CD4-positive, alpha-beta T cell treated with Interleukin-15 for 1 hour (primary cell): ENCODE results near the gene GOLGA6L26.
A peak's percentile ranks its signal among the peaks of the same experiment; 100 is the strongest.
"Not testable (repeated sequence)": the region's sequence is repeated elsewhere in the genome, so short reads cannot be mapped to it uniquely, and the experiment has no call there.

ENCODE experiments used
- DNase-seq: peaks from one replicate; pipeline ENCODE4 v3.0.0-alpha.2; 2020

GOLGA6L26 gene, protein sequence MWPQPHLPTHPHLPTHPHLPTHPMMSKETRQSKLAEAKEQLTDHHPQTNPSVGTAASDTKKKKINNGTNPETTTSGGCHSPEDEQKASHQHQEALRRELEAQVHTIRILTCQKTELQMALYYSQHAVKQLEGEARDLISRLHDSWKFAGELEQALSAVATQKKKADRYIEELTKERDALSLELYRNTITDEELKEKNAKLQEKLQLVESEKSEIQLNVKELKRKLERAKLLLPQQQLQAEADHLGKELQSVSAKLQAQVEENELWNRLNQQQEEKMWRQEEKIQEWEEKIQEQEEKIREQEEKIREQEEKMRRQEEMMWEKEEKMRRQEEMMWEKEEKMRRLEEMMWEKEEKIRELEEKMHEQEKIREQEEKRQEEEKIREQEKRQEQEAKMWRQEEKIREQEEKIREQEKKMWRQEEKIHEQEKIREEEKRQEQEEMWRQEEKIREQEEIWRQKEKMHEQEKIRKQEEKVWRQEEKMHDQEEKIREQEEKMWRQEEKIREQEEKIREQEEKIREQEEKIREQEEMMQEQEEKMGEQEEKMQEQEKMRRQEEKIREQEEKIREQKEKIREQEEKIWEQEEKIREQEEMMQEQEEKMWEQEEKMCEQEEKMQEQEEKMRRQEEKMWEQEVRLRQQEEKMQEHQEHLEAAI

DNA sequence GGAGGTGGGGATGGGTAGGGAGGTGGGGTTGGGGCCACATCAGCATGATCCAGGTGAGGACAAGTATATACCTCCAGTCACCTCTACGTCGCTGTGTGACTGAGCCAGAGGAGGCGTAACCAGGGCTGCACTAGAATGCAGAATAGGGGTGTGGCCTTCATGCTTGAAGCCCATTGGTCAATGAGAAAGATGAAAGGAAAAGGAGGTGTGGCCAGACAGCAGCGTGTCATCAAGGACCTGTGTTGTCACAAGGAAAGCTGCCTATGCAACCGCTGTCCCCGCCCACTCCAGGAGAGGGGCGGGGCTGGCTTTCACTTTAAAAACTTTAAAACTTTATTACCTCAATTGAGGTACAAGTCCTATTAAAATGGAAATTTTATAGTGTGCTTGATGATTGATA, at the start of gene GOLGA6L26:
Gene GOLGA6L26 (minus strand): TSS at position 101 of the 400 bp plus-strand sequence. CDS start 61 bp downstream, at position 40.
- DNase-seq: not testable (repeated sequence)

DNA sequence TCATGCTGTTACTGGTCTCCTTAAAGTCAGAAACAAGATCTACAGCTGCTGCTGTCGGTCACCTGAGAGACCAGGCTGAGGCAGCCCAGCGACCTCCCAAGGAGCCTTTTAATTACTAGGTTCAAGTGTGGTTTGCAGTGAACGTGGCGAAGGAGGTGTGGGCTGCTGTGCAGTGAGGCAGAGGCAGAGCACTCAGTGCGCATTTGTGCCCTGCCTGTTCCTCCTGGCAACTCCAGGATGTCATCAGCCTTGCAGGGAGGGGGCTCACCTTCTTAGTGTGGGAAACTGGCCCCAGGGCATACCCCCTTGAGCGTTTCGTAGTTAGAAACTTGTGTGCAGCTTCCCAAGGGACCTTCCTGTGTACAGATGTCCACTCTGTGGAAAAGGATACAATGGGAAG, 47.2 kb upstream of the GOLGA6L26 start:
- not testable (repeated sequence) for DNase-seq

DNA sequence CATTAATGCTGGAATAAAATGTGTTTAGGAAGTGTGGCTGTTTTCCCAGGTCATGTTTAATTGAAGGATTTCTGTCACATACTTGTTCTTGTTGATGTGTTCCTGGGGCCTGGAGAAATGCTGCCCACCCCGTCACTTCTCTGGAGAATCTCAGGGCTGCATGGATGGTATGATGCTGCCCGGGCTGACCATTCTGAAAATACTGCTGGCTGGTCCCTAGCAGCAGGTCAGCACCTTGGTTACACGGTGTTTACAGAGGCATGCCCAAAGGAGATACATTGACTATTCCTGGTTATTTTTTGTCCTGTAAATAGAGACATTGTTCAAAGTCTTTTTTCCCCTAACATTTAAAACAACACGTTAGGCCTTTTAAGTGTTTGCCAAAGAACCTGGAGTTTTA, 46.7 kb upstream of the GOLGA6L26 start:
- not testable (repeated sequence) for DNase-seq

DNA sequence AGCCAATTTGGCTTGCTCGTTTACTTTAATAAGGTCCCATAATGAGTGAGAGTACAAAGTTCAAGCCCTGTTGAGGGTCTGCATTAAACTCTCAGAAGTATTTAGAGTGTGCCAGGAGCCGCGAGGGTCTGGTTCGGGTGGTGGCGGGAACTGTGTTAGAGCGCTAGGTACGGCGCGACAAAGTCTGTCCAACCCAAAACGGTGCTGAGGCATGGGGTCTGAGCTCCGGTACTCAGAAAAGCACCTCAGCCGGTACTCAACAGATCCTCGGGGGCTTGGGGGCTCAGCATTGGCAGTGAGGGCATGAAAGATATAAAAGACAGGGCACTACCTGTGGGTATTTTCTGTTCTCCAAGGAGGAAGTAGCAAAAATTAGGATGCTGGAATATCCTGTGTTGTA, 45.0 kb upstream of the GOLGA6L26 start:
- DNase-seq: not testable (repeated sequence)

DNA sequence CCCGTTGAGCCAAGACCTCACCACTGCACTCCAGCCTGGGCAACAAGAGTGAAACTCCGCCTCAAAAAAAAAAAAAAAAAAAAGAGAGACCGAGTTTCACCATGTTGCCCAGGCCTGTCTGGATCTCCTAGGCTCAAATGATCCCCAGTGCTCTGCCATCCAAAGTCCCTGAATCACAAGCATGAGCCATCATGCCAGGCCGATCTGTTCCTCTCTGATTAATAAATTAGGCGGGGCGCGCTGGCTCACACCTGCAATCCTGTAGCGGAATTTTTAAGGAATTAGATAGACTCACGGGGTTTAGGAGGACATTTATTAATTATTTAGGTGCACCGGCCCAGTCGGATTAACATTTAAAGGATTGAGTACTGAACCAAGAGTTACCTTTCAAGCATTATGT, 40.2 kb upstream of the GOLGA6L26 start:
- not testable (repeated sequence) for DNase-seq

DNA sequence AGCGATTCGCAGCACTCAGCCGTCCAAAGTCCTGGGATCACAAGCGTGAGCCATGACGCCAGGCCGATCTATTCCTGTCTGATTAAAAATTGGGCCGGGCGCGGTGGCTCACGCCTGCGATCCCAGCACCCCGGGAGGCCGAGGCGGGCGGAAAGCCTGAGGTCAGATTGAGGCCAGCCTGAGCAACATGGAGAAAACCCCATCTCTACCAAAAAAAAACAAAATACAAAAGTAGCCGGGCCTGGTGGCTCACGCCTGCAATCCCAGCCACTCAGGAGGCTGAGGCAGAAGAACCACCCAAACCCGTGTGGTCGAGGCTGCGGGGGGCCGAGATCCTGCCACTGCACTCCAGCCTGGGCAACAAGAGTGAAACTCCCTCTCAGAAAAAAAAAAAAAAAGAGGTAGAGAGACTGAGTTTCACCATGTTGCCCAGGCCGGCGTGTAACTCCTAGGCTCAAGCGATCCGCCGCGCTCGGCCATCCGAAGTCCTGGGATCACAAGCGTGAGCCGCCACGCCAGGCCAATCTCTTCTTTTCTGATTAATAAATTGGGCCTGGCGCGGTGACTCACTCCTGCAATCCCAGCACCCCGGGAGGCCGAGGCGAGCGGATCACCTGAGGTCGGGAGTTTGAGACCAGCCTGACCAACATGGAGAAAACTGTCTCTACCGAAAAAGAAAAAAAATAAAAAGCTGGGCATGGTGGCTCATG, 39.0 kb upstream of the GOLGA6L26 start:
- DNase-seq: not testable (repeated sequence)

DNA sequence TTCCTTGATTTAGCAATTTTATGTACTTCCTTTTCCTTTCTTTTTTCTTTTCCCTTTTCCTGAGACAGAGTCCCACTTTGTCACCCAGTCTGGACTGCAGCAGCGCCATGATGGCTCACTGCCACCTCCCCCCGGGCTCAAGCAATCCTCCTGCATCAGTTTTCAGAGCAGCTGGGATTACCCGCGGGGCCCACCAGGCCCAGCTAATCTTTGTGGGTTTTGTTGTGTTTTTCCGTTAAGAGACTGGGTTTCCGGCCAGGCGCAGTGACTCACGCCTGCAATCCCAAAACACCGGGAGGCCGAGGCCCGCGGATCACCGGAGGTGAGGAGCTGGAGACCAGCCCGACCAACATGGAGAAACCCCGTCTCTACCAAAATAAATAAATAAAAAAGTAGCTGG, 38.3 kb upstream of the GOLGA6L26 start:
- no peak for DNase-seq

DNA sequence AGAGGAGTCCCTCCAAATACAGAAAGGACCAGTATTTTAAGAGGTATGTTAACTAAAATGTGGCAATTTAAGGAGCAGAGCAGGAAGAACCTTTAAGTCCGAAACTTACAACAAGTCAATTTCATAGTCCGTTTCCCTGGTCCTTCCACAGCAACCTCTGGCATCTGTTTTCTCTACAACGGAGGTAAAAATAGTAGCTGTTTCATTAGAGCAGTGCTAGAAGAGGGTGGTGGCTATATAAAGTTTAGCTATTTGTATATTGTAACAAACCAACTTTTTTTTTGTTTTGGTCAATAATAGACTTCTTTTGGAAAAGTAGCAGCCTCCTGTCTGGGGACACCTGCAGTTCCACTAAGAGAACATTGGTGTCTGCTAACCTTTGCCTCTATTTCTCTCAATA, 37.9 kb upstream of the GOLGA6L26 start:
- not testable (repeated sequence) for DNase-seq

DNA sequence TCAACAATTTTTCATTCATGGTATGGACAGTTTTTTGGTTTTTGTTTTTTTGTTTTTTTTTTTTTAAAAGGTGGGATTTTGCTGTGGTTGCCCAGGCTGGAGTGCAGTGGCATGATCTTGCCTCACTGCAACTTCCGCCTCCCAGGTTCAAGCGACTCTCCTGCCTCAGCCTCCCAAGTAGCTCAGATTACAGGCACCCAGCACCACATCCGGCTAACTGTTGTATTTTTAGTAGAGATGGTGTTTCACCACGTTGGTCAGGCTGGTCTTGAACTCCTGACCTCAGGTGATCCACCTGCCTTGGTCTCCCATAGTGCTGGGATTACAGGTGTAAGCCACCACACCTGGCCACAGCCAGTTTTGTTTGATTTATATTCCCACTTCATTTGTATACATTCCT, 37.1 kb upstream of the GOLGA6L26 start:
- DNase-seq: not testable (repeated sequence)

DNA sequence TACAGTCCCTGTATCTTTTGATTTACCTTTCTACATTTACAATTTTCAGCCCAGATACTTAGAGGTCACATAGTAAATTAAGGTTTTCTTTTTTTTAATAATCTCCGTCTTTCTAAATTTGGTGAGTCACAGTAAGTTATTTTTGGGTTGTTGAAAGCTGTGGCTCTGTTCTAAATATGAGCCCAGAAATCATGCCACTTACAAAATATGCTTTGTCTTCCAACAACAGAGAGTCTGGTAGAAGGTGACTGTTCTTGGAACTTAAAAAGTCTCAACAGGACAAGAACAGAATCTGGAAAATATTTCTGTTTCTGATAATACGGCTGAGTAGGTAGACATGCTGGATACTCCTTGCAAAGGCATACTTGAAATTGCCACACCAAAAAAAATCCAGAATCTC, 36.6 kb upstream of the GOLGA6L26 start:
- DNase-seq: no peak

DNA sequence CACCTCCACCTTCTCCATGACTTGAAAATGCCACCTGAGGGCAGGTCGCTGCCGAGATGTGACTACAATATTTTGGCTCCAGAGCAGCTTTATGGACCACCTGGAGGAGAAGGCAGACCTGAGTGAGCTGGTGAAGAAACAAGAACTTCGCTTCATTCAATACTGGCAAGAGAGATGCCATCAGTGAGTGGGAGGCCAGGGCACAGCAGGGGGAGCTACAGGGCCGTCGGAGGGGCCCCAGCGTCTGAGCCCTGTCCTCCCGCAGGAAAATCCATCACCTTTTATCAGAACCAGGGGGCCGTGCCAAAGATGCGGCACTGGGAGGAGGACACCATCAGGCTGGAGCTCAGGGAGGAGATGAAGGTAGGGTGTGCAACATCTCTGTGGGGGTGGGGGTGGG, 30.3 kb upstream of the GOLGA6L26 start:
- not testable (repeated sequence) for DNase-seq

DNA sequence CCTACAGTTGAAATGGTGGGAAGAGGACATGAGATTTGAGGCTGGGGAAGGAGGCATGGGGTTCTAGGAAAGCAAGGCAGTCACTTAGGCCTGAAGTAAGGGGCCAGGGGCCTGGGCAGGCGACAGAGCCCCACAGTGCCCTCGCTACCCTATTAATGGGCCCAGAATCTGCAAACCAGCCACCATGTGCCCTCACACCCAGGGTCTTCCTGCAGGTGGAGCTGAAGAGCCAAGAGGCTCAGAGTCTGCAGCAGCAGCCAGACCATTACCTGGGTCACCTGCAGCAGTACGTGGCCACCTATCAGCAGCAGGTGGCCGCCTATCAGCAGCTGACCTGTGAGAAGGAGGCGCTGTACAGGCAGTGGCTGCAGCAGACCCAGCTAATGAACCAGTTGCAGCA, 28.6 kb upstream of the GOLGA6L26 start:
- not testable (repeated sequence) for DNase-seq

DNA sequence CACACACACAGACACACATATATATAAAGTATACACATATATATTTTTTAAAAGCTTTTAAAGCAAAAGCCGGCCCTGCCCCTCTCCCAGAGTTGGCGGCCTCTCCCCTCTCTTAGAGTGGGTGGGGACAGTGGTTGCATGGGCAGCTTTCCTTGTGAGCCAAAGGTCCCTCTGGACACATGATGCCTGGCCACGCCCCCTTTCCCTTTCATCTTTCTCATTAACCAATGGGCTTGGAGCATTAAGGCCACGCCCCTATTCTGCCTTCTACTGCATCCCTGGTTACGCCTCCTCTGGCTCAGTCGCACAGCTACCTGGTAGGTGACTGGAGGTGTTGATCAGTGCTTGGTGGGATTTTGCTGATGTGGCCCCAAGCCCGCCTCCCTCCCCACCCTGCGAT, 20.5 kb upstream of the GOLGA6L26 start, which contains the start of gene GOLGA8S:
Gene GOLGA8S (plus strand): TSS at position 301 of the 400 bp plus-strand sequence. CDS start 62 bp downstream, at position 363.
- not testable (repeated sequence) for DNase-seq

DNA sequence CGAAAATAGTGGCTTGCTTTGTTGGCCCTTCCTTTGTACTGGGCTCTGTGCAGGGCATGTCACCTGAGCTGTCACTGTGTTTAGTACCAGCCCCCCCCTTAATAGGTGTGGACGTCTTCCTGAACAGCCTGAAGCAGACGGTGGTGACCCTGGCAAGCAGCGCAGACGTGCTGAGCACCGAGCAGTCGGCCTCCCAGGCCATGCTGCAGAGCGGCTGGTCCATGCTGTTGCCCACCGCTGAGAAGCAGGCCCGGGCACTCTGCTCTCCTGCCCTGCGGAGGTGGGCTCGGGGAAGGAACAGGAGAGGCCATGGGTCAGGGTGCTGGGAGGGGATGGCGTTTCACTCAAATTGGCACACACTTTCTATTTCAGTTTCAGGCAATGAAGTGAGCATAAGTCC, 22.8 kb downstream of the GOLGA6L26 start:
- DNase-seq: not testable (repeated sequence)

DNA sequence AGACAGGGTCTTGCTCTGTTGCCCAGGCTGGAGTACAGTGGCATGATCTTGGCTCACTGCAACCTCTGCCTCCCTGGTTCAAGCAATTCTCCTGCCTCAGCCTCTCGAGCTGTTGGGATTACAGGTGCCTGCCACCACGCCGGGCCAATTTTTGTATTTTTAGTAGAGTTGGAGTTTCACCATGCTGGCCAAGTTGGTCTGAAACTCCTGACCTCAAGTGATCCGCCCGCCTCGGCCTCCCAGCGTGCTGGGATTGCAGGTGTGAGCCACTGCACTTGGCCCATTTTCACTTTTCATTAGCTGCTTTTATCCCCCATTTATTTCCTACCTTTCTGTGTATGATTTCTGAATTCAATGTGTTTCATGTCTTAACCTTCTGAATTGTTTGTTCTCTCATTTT, 28.1 kb downstream of the GOLGA6L26 start:
- DNase-seq: not testable (repeated sequence)

DNA sequence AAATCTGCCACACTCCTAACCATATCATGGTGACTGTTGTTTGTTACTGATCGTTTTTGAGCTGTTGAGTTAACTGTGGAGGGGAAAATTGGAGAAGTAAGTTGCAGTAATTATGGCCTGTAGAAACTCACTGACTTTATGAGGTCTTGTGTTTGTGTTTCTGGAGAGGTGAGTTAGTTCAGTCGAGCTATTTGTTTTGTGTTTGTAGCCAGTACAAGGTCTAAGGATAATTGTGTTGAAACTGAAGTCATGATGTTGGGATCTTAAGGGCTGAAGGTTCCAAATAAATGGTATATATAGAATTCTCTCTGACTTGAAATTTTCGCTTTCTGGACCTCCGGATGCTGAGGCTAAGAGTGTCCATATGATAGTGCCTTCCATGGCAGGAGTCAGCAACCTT, 29.2 kb downstream of the GOLGA6L26 start:
- DNase-seq: not testable (repeated sequence)

DNA sequence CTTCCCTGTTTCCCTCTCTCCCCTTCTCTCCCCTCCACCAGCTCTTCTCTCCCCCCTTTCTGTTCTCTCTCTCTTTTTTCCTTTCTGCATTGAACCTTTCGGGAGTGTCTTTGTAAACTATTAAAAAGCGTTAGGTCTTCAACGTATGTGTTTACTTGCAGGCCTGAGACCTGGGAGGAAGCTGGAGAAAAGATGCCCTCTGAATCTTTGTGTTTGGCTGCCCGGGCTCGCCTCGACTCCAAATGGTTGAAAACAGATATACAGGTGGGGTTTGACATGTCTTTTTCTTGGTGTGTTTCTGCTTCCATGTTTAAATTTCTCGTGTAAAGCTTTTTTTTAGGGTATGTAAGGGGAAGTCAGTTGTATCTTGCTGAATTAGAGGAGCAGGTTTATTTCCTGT, 29.7 kb downstream of the GOLGA6L26 start:
- not testable (repeated sequence) for DNase-seq

DNA sequence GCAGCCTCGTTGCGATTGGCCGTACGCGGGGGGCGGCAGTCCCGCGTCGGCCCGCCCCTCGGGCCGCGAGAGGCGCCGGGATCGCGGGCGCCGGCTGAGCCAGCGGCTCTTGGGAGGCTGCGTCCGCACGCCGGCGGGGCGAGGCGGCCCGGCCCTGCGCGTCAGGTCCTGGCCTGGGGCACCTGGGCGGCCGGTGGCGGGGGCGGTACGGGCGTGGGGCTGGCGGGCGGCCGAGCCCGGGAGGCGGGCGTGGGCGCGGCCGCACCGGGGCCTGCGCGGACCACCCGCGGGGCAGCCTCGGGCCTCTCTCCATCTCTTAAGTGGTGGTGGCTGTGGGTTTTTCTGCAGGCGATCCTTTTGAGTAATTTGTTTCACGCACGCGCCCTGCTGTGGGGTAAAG, 30.3 kb downstream of the GOLGA6L26 start:
- peak; percentile 29 for DNase-seq

DNA sequence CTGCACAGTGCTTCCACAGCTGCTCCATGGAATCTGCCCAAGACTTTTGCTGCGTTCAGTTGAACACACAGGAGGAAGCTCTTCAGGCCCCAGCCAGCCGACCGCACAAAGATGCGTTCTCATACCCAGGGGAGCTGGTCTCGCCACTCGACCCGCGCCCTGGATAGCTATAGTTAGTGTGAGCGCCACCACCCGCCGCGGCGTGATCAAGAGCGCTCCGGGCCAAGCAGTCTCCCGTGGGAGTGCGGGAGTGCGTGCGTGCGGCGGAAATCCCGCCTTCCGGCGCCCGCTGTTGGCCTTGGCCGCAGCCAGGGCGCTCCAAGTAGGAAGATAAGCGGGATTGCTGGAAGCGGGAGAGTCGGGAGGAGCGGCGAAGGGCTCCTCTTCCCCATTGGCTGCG, 30.8 kb downstream of the GOLGA6L26 start:
- DNase-seq: not testable (repeated sequence)
